Measurements from ENCODE around the gene GPATCH2L.

The GPATCH2L gene

GRCh38 chr14:76151398-76152332 lies at the start of gene GPATCH2L:
TSS of gene GPATCH2L (plus strand) at chr14:76151922. CDS start at chr14:76154364, 2,442 bp downstream.
- peak; percentile 94 for DNase-seq

GRCh38 chr14:76104802-76105355 lies 46.8 kb upstream of the GPATCH2L start:
- no peak for DNase-seq

GRCh38 chr14:76106188-76106587 lies 45.5 kb upstream of the GPATCH2L start:
- DNase-seq = no peak

- no peak for DNase-seq
Measured at GRCh38 chr14:76109087-76109880, 42.4 kb upstream of the GPATCH2L start.

GRCh38 chr14:76112889-76113624 lies 38.7 kb upstream of the GPATCH2L start:
- DNase-seq = no peak

GRCh38 chr14:76113691-76114090 lies 38.0 kb upstream of the GPATCH2L start:
- no peak for DNase-seq

GRCh38 chr14:76115010-76115422 lies 36.7 kb upstream of the GPATCH2L start:
- no peak for DNase-seq

GRCh38 chr14:76117789-76118484 lies 33.8 kb upstream of the GPATCH2L start:
- DNase-seq = peak; percentile 72

GRCh38 chr14:76118594-76118993 lies 33.1 kb upstream of the GPATCH2L start:
- no peak for DNase-seq

GRCh38 chr14:76121089-76121748 lies 30.5 kb upstream of the GPATCH2L start:
- no peak for DNase-seq

- no peak for DNase-seq
Measured at GRCh38 chr14:76123426-76124225, 28.1 kb upstream of the GPATCH2L start.

- DNase-seq = no peak
Measured at GRCh38 chr14:76125511-76125910, 26.2 kb upstream of the GPATCH2L start.

- DNase-seq = no peak
Measured at GRCh38 chr14:76126076-76126475, 25.6 kb upstream of the GPATCH2L start.

GRCh38 chr14:76129851-76130576 lies 21.7 kb upstream of the GPATCH2L start:
- no peak for DNase-seq

GRCh38 chr14:76131071-76131965 lies 20.4 kb upstream of the GPATCH2L start:
- DNase-seq = no peak

GRCh38 chr14:76133103-76133502 lies 18.6 kb upstream of the GPATCH2L start:
- no peak for DNase-seq

GRCh38 chr14:76134231-76134630 lies 17.5 kb upstream of the GPATCH2L start:
- DNase-seq = no peak

- no peak for DNase-seq
Measured at GRCh38 chr14:76135722-76136121, 16.0 kb upstream of the GPATCH2L start.

Measured in NCI-H2171 (cell line).